Stimulated activated CD8-positive, alpha-beta memory T cell treated with anti-CD3 and anti-CD28 coated beads, Interleukin-15, amount 100 ng/mL, for 48 hours (primary cell): ENCODE measurements around the gene SNORC.

Source experiments
- DNase-seq, 2 donors: peaks; one replicate each; pipeline ENCODE4 v3.0.0-alpha.2; 2020; ENCODE audit warnings: low read depth in 2 of 2

The SNORC gene

DNA sequence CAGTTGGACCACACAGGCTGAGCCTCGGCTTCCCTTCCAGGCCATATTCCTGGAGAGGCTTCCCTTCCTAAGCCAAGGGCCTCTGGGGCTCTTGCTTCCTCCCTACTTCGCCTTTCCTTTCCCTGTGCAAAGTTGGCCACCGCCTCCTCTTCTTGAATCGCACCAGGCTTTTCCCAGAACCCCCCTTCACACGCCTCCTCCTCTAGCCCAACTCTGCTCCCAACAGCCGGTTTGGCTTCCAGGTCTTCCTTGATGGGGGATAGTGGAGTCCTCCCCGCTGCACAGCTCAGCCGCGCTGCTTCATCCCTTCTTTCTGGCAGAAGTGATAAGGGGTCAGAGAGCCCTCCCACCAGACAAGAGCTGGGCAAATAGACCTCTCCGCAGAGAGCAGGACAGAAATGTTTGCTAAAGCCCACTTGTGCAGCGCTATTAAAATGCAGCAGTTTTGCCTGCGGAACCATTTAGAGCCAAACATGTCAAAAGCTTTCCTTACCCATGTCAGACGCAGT lies 56.4 kb downstream of the SNORC start:
- no peak for DNase-seq

DNA sequence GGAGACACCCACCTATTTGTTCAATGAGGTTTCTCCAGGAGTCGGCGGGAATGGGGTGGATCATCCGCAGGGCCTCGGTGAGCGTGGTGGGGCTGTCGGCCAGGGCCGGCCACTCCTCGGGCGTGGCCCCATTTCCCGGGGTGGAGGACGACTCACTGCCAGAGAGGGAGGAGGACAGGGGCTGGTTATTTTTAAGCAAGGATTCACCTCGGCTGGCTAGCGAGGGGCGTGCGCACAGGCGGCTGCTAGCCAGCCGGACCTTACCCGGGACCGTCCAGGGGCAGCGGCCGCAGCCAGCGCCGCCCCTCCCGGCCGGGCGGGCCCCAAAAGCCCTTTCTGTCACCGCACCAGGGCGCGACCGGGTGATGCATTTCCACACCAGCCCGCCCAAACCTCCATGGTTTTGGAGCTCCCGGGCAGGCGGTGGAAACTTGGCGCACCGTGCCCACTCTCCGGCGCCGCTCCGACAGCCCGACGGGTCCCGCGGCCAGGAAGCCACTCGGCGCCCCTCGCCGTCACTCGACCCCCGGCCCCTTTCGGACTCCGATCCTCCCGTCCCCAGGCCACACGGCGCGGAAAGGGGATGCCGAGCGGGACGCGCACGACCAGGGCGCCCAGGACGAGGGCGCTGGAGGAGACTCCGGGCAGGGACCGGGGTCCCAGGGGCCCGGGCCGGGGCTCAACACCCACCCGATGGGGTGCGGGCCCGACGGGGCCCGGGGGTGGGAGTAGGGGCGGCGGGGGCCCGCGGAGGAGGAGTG lies 57.1 kb downstream of the SNORC start:
- no peak for DNase-seq

DNA sequence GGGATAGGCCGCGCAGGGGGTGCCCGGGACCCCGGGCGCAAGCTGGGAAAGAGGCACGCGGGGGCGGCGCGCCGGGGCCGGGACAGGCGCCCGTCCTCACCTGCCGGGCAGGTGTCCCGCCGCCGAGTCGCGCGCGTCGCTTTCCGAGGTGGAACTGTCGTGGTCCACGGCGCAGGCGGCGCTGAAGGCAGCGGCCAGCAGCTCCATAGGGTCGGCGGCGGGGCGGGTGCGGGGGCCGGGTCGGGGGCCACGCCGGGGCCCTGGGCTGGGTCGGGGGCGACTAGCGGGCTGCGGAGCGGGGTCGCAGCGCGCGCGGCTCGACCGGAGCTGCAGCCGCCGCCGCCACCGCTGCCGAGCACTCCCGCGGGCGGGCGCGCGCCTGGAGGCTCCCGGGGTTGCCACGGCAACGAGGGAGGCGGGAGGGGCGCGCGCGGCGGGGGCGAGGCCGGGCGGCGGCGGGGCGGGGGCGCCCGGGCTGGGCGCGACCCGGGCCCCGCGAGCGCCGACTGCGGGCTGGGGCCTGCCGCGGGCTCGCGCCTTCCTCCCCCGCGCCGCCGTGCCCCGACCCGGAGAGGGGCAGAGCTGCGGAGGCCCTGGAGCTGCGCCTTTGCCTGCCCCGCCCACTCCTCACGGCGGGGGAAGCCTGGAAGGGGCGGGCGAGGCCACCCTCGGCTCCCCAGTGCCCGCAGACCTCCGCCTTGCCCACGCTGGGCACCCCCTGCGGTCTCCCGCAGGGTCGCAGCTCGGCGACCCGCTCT lies 57.9 kb downstream of the SNORC start:
- no peak for DNase-seq
